ENCODE results near the gene ZNF414. TPM values are rescaled to one million over a fixed set of nuclear protein-coding genes. Genes with fewer than 3 reads are reported as not detected.

The ZNF414 gene
- total RNA-seq, 1 experiment from 2014 or later = 4.6 TPM

GRCh38 chr19:8504171-8504570 lies 9.8 kb downstream of the ZNF414 start:
- ChIA-PET CTCF (no interaction called here), POLR2A (ENCODE audit: unreplicated experiment) (no interaction called here)
- TF ChIP-seq EZH2phosphoT487 (IDR thresholded peaks at IDR 0.05; ENCODE audit: borderline replicate concordance, low read length) (no peak), EZH2 (IDR thresholded peaks at IDR 0.05; ENCODE audit: low read length, unreplicated experiment) (no peak), CTCF (conservative IDR thresholded peaks at IDR 0.05; ENCODE audit: low read depth, low read length) (no peak)
- intact Hi-C loops (cut with micrococcal nuclease) = no loop called here
- Histone ChIP-seq H3K79me2 (ENCODE audit: low read length) (no peaks in the 10 kb centered on the region), H3K27me3 (ENCODE audit: low read length) (no peaks in the 10 kb centered on the region), H3F3A (ENCODE audit: low read length, unreplicated experiment) (no peaks in the 10 kb centered on the region), H3K4me3 (ENCODE audit: low read length) (no peak overlapping the region), H2AFZ (ENCODE audit: low read length) (no peak overlapping the region), H3K27ac (ENCODE audit: low read length) (no peak overlapping the region), H4K20me1 (ENCODE audit: low read length) (no peaks in the 10 kb centered on the region), H3K36me3 (ENCODE audit: low read depth, low read length) (no peaks in the 10 kb centered on the region), H3K4me1 (ENCODE audit: insufficient read depth, low read length) (no peaks in the 10 kb centered on the region), H3K4me2 (ENCODE audit: low read length) (no peak overlapping the region), H3K9me3 (ENCODE audit: low read length) (no peaks in the 10 kb centered on the region), H3K9me2 (replicated peaks; ENCODE audit: low read length) (no peaks in the 10 kb centered on the region), H3K9ac (ENCODE audit: low read length) (no peak overlapping the region)
- no peak for DNase-seq
- BruUV-seq (replicated peaks) = no TSS peak
- ATAC-seq = no peak

GRCh38 chr19:8503510-8503909 lies 10.5 kb downstream of the ZNF414 start:
- Histone ChIP-seq H3K27ac (ENCODE audit: low read length) (no peak overlapping the region), H3K36me3 (ENCODE audit: low read depth, low read length) (no peaks in the 10 kb centered on the region), H4K20me1 (ENCODE audit: low read length) (no peaks in the 10 kb centered on the region), H3K4me1 (ENCODE audit: insufficient read depth, low read length) (no peaks in the 10 kb centered on the region), H2AFZ (ENCODE audit: low read length) (no peak overlapping the region), H3K9ac (ENCODE audit: low read length) (no peak overlapping the region), H3K27me3 (ENCODE audit: low read length) (no peaks in the 10 kb centered on the region), H3K9me3 (ENCODE audit: low read length) (no peaks in the 10 kb centered on the region), H3K4me3 (ENCODE audit: low read length) (no peak overlapping the region), H3K79me2 (ENCODE audit: low read length) (no peaks in the 10 kb centered on the region), H3K4me2 (ENCODE audit: low read length) (no peak overlapping the region), H3F3A (ENCODE audit: low read length, unreplicated experiment) (no peaks in the 10 kb centered on the region), H3K9me2 (replicated peaks; ENCODE audit: low read length) (no peaks in the 10 kb centered on the region)
- no peak for ATAC-seq
- POLR2A ChIA-PET (ENCODE audit: unreplicated experiment) = no interaction called here
- intact Hi-C loops (cut with micrococcal nuclease) = no loop called here
- no peak for DNase-seq
- CTCF ChIA-PET = no interaction called here
- no TSS peak for BruUV-seq (replicated peaks)
- no peak for TF ChIP-seq CTCF (conservative IDR thresholded peaks at IDR 0.05; ENCODE audit: low read depth, low read length)
- no peak for TF ChIP-seq EZH2phosphoT487 (IDR thresholded peaks at IDR 0.05; ENCODE audit: borderline replicate concordance, low read length)
- no peak for TF ChIP-seq EZH2 (IDR thresholded peaks at IDR 0.05; ENCODE audit: low read length, unreplicated experiment)

- no TSS peak for BruUV-seq (replicated peaks)
- DNase-seq = no peak
- Histone ChIP-seq H3K79me2 (ENCODE audit: low read length) (no peaks in the 10 kb centered on the region), H2AFZ (ENCODE audit: low read length) (no peak overlapping the region), H3K4me2 (ENCODE audit: low read length) (no peak overlapping the region), H3K4me1 (ENCODE audit: insufficient read depth, low read length) (no peaks in the 10 kb centered on the region), H3F3A (ENCODE audit: low read length, unreplicated experiment) (no peaks in the 10 kb centered on the region), H4K20me1 (ENCODE audit: low read length) (no peaks in the 10 kb centered on the region), H3K36me3 (ENCODE audit: low read depth, low read length) (no peaks in the 10 kb centered on the region), H3K9me3 (ENCODE audit: low read length) (no peaks in the 10 kb centered on the region), H3K9ac (ENCODE audit: low read length) (no peak overlapping the region), H3K27me3 (ENCODE audit: low read length) (no peaks in the 10 kb centered on the region), H3K9me2 (replicated peaks; ENCODE audit: low read length) (no peaks in the 10 kb centered on the region), H3K27ac (ENCODE audit: low read length) (no peak overlapping the region), H3K4me3 (ENCODE audit: low read length) (no peak overlapping the region)
- intact Hi-C loops (cut with micrococcal nuclease) = no loop called here
- CTCF ChIA-PET = no interaction called here
- POLR2A ChIA-PET (ENCODE audit: unreplicated experiment) = no interaction called here
- TF ChIP-seq CTCF (conservative IDR thresholded peaks at IDR 0.05; ENCODE audit: low read depth, low read length) (no peak), EZH2 (IDR thresholded peaks at IDR 0.05; ENCODE audit: low read length, unreplicated experiment) (no peak), EZH2phosphoT487 (IDR thresholded peaks at IDR 0.05; ENCODE audit: borderline replicate concordance, low read length) (no peak)
- no peak for ATAC-seq
These were observed 12.0 kb downstream of the ZNF414 start for GRCh38 chr19:8501981-8502380.
